Measurements from ENCODE around the gene EPS15. TPM values are rescaled to one million over a fixed set of nuclear protein-coding genes. Genes with fewer than 3 reads are reported as not detected.

Gene EPS15
- total and polyA plus RNA-seq, 2 experiments from 2014 or later: 31.0 to 76.5 TPM

- Histone ChIP-seq H3K79me2 (replicated peaks; ENCODE audit: insufficient read depth) (peaks cover 20% of the 10 kb centered on the region), H3K27ac (ENCODE audit: low read depth) (no peak overlapping the region), H2AFZ (no peak overlapping the region), H3K27me3 (ENCODE audit: insufficient read depth) (no peaks in the 10 kb centered on the region), H3K4me2 (no peak overlapping the region), H3K4me3 (no peak overlapping the region), H3K4me1 (ENCODE audit: insufficient read depth) (peaks cover 11% of the 10 kb centered on the region), H3K9me2 (ENCODE audit: insufficient read depth) (no peaks in the 10 kb centered on the region), H3K36me3 (ENCODE audit: insufficient read depth) (no peaks in the 10 kb centered on the region), H4K20me1 (replicated peaks; ENCODE audit: insufficient read depth) (no peaks in the 10 kb centered on the region), H3F3A (replicated peaks; ENCODE audit: low read depth) (no peaks in the 10 kb centered on the region)
- Mint-ChIP-seq H3K27me3 (ENCODE audit: insufficient read depth, low read depth, poor library complexity) (peaks cover 4% of the 10 kb centered on the region), H3K4me1 (peaks cover 17% of the 10 kb centered on the region), H3K4me3 (no peak overlapping the region), H3K9me3 (no peaks in the 10 kb centered on the region), H3K36me3 (ENCODE audit: low read depth) (no peaks in the 10 kb centered on the region; the same call in 2 of the 3 replicates), H3K27ac (no peak overlapping the region)
- no peak for DNase-seq (ENCODE audit: low spot score)
- TF ChIP-seq ZNF114 (CRISPR knock-in tag; IDR thresholded peaks at IDR 0.05) (no peak), CREB1 (CRISPR knock-in tag; IDR thresholded peaks at IDR 0.05; ENCODE audit: low read depth) (no peak), EZH2 (IDR thresholded peaks at IDR 0.05; ENCODE audit: low read depth, unreplicated experiment) (no peak), STAT1 (IDR thresholded peaks at IDR 0.05; ENCODE audit: unreplicated experiment) (no peak), JUNB (IDR thresholded peaks at IDR 0.05; ENCODE audit: unreplicated experiment) (no peak), EZH2phosphoT487 (IDR thresholded peaks at IDR 0.05; ENCODE audit: unreplicated experiment) (no peak), CTCF (conservative IDR thresholded peaks at IDR 0.05; ENCODE audit: low read depth in 2 of 2) (no peak), REST (IDR thresholded peaks at IDR 0.05; ENCODE audit: unreplicated experiment) (no peak)
- no peak for ATAC-seq
These were observed 1.7 kb upstream of the EPS15 start for GRCh38 chr1:51520700-51521248.

GRCh38 chr1:51519865-51520699, 1.0 kb upstream of the EPS15 start:
- no peaks in the 10 kb centered on the region; the same call in 2 of the 3 replicates for H3K36me3 Mint-ChIP-seq (ENCODE audit: low read depth)
- Histone ChIP-seq H3K79me2 (replicated peaks; ENCODE audit: insufficient read depth) (peaks cover 27% of the 10 kb centered on the region), H4K20me1 (replicated peaks; ENCODE audit: insufficient read depth) (no peaks in the 10 kb centered on the region), H3K4me1 (ENCODE audit: insufficient read depth) (peaks cover 11% of the 10 kb centered on the region), H3K4me2 (no peak overlapping the region), H3K27me3 (ENCODE audit: insufficient read depth) (no peaks in the 10 kb centered on the region), H2AFZ (no peak overlapping the region), H3K36me3 (ENCODE audit: insufficient read depth) (no peaks in the 10 kb centered on the region), H3F3A (replicated peaks; ENCODE audit: low read depth) (no peaks in the 10 kb centered on the region), H3K27ac (ENCODE audit: low read depth) (no peak overlapping the region), H3K4me3 (no peak overlapping the region), H3K9me2 (ENCODE audit: insufficient read depth) (no peaks in the 10 kb centered on the region)
- peaks cover 4% of the 10 kb centered on the region for H3K27me3 Mint-ChIP-seq (ENCODE audit: insufficient read depth, low read depth, poor library complexity)
- DNase-seq (ENCODE audit: low spot score): no peak
- H3K4me3 Mint-ChIP-seq: peak overlapping the region; percentile 62; the same call in 1 of the 3 replicates
- H3K27ac Mint-ChIP-seq: no peak overlapping the region
- peaks cover 17% of the 10 kb centered on the region for H3K4me1 Mint-ChIP-seq
- TF ChIP-seq CREB1 (CRISPR knock-in tag; IDR thresholded peaks at IDR 0.05; ENCODE audit: low read depth) (no peak), NANOG (IDR thresholded peaks at IDR 0.05; ENCODE audit: borderline replicate concordance) (no peak), CTCF (conservative IDR thresholded peaks at IDR 0.05; ENCODE audit: low read depth in 2 of 2) (no peak), EZH2phosphoT487 (IDR thresholded peaks at IDR 0.05; ENCODE audit: unreplicated experiment) (no peak), ZNF331 (CRISPR knock-in tag; IDR thresholded peaks at IDR 0.05; ENCODE audit: low read depth) (no peak)
- H3K9me3 Mint-ChIP-seq: no peaks in the 10 kb centered on the region
- no peak for ATAC-seq
